Skeletal muscle satellite cell (primary cell): ENCODE results near the gene MYO3B.
"Not testable (repeated sequence)": the region's sequence is repeated elsewhere in the genome, so short reads cannot be mapped to it uniquely, and the experiment has no call there.

ENCODE experiments used
- H3K27me3 ChIP-seq: 2 replicates; pipeline ENCODE4 v1.7.0; 2013; ENCODE audit warnings: low read length; ENCODE audit not compliant: control insufficient read depth, insufficient read depth
- H3K36me3 ChIP-seq: 2 replicates; pipeline ENCODE4 v1.7.0; 2013; ENCODE audit warnings: mild to moderate bottlenecking, control low read depth, low read length; ENCODE audit not compliant: insufficient read depth
- H3K4me1 ChIP-seq: 2 replicates; pipeline ENCODE4 v1.7.0; 2013; ENCODE audit warnings: low read length; ENCODE audit not compliant: control insufficient read depth, insufficient read depth
- H3K4me2 ChIP-seq: 2 replicates; pipeline ENCODE4 v1.7.0; 2013; ENCODE audit warnings: mild to moderate bottlenecking, low read length
- H3K4me3 ChIP-seq: 2 replicates; pipeline ENCODE4 v1.7.0; 2013; ENCODE audit warnings: low read length
- H3K9ac ChIP-seq: 2 replicates; pipeline ENCODE4 v1.7.0; 2013; ENCODE audit warnings: mild to moderate bottlenecking, low read depth, low read length, moderate library complexity
- H3K9me3 ChIP-seq: replicated peaks from 2 replicates; pipeline ENCODE4 v1.7.0; 2013; ENCODE audit warnings: mild to moderate bottlenecking, control low read depth, low read length

MYO3B gene

DNA sequence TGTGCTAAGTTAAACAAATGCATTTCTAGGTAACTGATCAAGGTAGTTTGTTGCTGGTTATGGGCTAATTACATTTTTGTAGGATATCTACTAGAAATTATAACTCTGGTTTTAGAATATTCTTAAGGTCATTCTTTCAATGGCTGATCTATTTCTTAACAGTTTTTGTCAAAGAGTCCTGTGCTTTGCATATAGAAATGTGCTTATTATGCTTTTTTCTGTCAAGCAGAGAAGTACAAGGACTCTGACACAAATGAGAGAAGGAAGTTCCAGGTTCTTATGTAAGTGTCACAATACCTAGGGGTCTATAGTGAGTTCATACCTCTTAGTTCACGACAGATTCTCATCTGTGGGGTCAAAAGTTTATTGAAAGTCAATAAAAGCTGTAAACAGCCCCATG, 88.4 kb downstream of the MYO3B start:
- Histone ChIP-seq H3K27me3 (no peaks in the 10 kb centered on the region), H3K36me3 (no peaks in the 10 kb centered on the region)

DNA sequence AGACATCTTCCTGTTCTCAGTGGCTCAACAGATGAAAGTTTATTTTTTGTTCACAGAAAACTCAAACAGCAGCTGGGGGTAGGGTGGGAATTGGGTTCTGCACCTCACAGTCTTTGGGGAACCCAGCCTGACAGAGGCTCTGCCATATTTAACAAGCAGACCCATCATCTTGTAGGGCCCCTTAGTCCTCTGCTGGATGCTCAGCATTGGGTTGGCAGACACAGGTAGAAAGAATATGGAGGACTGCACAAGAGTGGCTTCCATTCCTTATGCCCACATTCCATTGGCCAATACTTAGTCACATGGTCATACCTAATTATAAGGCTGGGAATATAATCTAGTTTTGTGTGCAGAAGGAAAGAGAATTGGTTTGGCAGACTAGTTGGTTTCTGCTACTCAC, 89.1 kb downstream of the MYO3B start:
- Histone ChIP-seq H3K4me2 (no peak overlapping the region), H3K9ac (no peak overlapping the region), H3K4me1 (no peaks in the 10 kb centered on the region), H3K27me3 (no peaks in the 10 kb centered on the region), H3K4me3 (no peak overlapping the region), H3K36me3 (no peaks in the 10 kb centered on the region), H3K9me3 (no peaks in the 10 kb centered on the region)

More for the DNA sequence above, 88.4 kb downstream of the MYO3B start:
- H3K9ac ChIP-seq = no peak overlapping the region
- H3K4me3 ChIP-seq = no peak overlapping the region
- H3K4me2 ChIP-seq = no peak overlapping the region
- H3K4me1 ChIP-seq = no peaks in the 10 kb centered on the region
- H3K9me3 ChIP-seq = no peaks in the 10 kb centered on the region

DNA sequence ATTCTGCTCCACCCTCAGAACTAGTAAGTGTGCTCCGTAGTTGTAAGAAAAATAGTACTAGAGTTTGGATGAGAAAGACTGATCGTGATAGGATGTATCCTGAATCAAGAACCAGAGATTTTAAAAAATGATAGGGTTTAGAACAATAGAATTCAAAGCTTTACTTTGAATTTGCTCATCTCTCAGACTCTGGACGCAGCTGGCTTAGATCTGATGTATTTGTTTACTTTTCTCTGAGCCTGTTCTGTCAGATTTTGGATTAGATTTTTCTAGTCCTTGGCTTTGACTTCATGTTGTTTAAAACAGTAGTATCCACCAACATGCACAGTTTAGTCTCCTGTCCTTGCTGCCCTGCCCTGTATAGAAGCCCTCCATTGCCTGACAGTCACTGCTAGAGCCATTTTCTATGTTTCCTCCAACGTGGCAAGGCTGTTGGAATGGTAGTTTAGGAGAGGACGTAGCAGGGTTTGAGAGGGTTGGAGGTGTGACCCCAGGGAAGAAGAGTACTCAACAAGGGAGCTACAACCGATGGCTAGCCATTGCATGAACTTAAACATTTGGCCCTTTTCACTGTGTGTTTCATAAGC, 92.4 kb downstream of the MYO3B start:
- Histone ChIP-seq H3K4me3 (no peak overlapping the region), H3K4me2 (no peak overlapping the region), H3K9me3 (no peaks in the 10 kb centered on the region), H3K36me3 (no peaks in the 10 kb centered on the region), H3K4me1 (no peaks in the 10 kb centered on the region), H3K9ac (no peak overlapping the region), H3K27me3 (no peaks in the 10 kb centered on the region)

DNA sequence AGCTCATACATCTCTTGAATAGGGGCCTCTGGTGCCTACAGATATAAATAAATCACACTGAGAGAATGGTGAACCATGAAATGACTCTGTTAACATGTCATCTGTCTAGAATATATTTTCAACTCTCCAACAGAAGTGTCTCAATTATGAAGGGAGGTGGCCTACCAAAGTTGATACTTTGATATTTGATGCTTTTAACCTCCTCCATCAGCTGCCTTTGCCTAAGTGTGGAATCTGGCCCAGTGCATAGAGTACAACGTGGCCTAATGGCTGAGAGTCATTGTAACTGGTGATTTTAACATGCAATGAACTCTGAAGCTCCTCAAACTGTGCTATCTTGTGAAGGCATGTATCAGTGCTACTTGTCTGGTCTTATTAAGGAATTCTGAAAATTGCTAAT, 93.4 kb downstream of the MYO3B start:
- Histone ChIP-seq H3K9me3 (no peaks in the 10 kb centered on the region), H3K4me3 (no peak overlapping the region), H3K9ac (no peak overlapping the region), H3K36me3 (no peaks in the 10 kb centered on the region), H3K4me2 (no peak overlapping the region), H3K27me3 (no peaks in the 10 kb centered on the region), H3K4me1 (no peaks in the 10 kb centered on the region)

DNA sequence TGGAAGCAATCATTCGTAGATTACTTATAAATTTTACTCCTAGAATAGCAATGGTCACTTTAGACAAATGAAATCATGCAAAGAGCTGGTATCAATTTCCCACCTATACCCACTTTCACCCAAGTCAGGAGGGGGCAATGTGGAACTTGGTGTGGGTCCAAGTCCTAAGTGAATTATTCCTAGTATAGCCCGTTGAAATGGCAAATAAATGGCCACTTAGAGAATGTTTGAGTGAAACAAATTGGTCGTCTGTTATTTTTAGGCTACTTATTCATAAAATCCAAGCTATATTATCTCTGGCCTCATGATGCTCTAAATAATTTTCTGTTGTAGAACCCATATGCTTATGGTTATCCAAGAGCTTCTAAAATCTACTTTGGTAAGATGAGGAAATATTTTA, 98.1 kb downstream of the MYO3B start:
- H3K4me2 ChIP-seq = no peak overlapping the region
- H3K4me1 ChIP-seq = no peaks in the 10 kb centered on the region
- H3K4me3 ChIP-seq = no peak overlapping the region
- no peak overlapping the region for H3K9ac ChIP-seq
- H3K9me3 ChIP-seq = no peaks in the 10 kb centered on the region
- H3K27me3 ChIP-seq = no peaks in the 10 kb centered on the region
- no peaks in the 10 kb centered on the region for H3K36me3 ChIP-seq

DNA sequence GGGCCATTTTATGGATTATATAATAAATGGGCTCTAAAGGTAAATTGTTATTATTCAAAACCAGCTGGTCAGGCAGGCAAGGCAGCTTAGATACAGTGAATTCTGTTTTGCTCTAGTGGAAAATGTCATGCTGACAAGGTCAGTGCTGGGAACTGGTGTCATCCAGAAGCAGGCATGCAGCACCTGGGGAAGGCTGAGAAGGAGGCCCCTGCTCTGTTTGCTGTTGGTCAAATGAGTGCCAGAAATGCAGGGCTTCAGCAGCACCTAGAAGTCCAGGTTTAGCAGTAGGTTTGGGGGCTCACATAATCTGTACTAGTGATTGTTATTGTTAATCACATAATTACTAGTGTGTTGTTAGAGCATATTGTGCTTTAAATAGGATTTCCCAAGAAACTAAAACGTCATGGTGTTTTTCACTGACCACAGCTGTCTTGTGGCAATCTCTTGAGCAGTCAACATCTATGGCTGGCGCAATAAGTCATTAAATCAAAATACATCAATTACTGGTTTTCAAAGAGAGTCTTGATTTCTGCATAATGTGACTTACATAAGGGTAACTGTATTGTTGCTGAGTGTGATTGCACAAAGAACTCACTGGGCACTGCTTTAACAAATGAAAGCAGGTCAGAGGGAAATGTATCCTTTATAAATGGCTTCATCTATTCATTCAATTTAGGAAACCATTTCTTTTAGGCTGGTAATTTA, 99.1 kb downstream of the MYO3B start:
- H3K4me1 ChIP-seq = no peaks in the 10 kb centered on the region
- no peak overlapping the region for H3K4me2 ChIP-seq
- H3K36me3 ChIP-seq = no peaks in the 10 kb centered on the region
- no peaks in the 10 kb centered on the region for H3K27me3 ChIP-seq
- H3K9me3 ChIP-seq = no peaks in the 10 kb centered on the region
- no peak overlapping the region for H3K4me3 ChIP-seq
- no peak overlapping the region for H3K9ac ChIP-seq

DNA sequence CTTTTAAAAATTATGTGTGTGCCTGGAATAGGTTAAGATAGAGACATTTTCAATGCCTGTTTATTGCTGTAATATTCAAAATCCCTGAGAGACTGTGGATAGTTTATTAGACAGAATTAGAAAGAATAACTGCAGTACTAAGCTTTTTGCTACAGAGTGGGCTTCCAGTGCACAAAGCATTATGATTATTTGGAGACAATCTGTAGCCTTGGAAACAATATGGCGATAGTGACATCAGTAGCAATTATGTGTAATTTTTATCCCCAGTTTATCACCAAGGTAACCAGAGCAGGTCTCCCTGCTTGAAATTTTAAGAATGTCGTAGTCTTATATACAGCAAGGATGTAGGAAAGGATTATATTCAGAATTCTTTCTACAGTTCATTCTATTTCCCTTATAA, 100.0 kb downstream of the MYO3B start:
- Histone ChIP-seq H3K36me3 (no peaks in the 10 kb centered on the region), H3K4me3 (no peak overlapping the region), H3K4me1 (no peaks in the 10 kb centered on the region), H3K4me2 (no peak overlapping the region), H3K9ac (no peak overlapping the region), H3K27me3 (no peaks in the 10 kb centered on the region), H3K9me3 (no peaks in the 10 kb centered on the region)

DNA sequence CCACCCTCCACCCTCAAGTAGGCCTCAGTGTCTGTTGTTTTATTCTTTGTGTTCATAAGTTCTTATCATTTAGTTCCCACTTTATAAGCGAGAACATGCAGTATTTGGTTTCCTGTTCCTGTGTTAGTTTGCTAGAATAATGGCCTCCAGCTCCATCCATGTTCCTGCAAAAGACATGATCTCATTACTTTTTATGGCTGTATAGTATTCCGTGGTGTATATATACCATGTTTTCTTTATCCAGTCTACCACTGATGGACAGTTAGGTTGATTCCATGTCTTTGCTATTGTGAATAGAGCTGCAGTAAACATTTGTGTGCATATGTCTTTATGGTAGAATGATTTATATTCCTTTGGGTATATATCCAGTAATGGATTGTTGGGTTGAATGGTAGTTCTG, 101.7 kb downstream of the MYO3B start:
- H3K4me3 ChIP-seq, H3K9ac ChIP-seq, H3K4me2 ChIP-seq, H3K4me1 ChIP-seq, H3K9me3 ChIP-seq, H3K27me3 ChIP-seq, H3K36me3 ChIP-seq: not testable (repeated sequence)

DNA sequence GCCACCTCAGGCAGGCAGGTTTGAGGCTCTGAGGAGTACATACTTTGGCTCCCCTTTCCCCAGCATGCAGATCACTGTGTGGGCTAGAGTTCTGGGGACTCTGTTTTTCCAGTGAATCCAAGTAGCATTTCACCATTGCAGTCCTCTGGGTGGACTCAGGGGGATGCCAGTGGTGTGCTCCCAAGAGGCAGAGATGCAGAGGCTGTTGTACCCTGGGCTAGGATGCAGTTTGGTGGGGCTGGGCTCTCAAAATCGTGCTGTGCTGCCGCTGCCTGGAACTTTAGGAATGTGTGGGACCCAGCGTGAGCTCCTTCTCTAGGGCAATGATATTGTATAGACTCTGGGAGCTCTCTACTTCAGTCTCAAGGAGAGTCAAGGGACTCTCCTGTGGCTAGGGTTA, 104.9 kb downstream of the MYO3B start:
- H3K36me3 ChIP-seq = no peaks in the 10 kb centered on the region
- H3K27me3 ChIP-seq = peaks cover 3% of the 10 kb centered on the region
- H3K9me3 ChIP-seq = no peaks in the 10 kb centered on the region
- H3K4me1 ChIP-seq = no peaks in the 10 kb centered on the region
- H3K4me3 ChIP-seq = no peak overlapping the region
- H3K4me2 ChIP-seq = no peak overlapping the region
- no peak overlapping the region for H3K9ac ChIP-seq

DNA sequence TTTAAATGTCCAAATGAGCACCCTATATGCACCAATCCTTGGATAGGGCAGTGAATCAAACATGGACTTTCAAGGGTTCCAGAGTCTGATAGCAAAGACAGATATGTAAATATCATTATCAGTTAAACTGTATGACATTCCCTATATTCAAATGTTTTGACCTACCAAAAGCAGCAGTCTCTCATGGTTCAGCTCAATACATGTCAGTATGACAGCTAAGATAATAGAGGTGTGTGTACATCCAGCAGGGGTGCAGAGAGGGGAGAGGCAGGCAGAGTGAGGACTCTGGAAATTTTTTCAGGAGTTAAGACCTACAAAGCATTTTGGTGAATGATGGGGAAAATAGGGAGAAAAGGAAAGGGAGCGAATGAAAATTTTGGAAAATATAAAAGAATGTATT, 106.3 kb downstream of the MYO3B start:
- H3K4me3 ChIP-seq = no peak overlapping the region

DNA sequence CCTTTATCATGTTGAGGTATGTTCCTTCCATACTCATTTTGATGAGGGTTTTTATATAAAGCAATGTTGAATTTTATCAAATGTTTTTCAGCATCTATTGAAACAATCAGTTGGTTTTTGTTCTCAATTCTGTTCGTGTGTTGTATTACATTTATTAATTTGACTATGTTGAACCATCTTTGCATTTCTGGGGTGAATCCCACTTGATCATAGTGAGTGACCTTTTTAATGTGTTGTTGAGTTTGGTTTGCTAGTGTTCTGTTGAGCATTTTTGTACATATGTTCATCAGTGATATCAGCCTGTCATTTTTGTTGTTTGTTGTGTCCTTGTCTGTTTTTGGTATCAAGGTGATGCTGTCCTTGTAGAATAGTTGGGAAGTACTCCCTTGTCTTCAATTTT, 110.9 kb downstream of the MYO3B start:
- H3K36me3 ChIP-seq = no peaks in the 10 kb centered on the region
- no peak overlapping the region for H3K9ac ChIP-seq
- H3K9me3 ChIP-seq = no peaks in the 10 kb centered on the region
- H3K4me2 ChIP-seq = no peak overlapping the region
- no peak overlapping the region for H3K4me3 ChIP-seq
- no peaks in the 10 kb centered on the region for H3K4me1 ChIP-seq
- peaks cover 16% of the 10 kb centered on the region for H3K27me3 ChIP-seq

More for the DNA sequence above, 106.3 kb downstream of the MYO3B start:
- Histone ChIP-seq H3K9ac (no peak overlapping the region), H3K4me2 (no peak overlapping the region), H3K27me3 (peaks cover 9% of the 10 kb centered on the region), H3K4me1 (no peaks in the 10 kb centered on the region), H3K9me3 (no peaks in the 10 kb centered on the region), H3K36me3 (no peaks in the 10 kb centered on the region)

DNA sequence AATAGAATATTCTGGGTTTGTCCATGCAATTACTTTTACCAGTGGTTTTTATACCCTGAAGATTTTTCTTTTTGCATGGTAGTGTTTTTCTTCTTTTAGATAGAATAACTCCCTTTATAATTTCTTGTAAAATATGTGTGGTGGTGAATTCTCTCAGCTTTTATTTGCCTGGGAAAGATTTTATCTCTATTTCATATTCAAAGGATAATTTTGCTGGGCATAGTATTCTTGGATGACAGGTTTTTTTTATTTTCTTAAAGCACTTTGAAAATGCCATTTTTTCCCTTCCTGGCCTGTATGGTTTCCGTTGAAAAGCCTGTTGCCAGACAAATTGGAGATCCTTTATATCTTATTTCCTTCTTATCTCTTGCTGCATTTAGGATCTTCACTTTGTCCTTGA, 113.5 kb downstream of the MYO3B start:
- H3K4me2 ChIP-seq = no peak overlapping the region
- H3K27me3 ChIP-seq = peaks cover 15% of the 10 kb centered on the region
- no peaks in the 10 kb centered on the region for H3K36me3 ChIP-seq
- H3K9me3 ChIP-seq = no peaks in the 10 kb centered on the region
- H3K9ac ChIP-seq = no peak overlapping the region
- H3K4me3 ChIP-seq = no peak overlapping the region
- H3K4me1 ChIP-seq = no peaks in the 10 kb centered on the region
